ENCODE data around the gene BTG2.

GRCh38 chr1:203308923-203309331, 3.6 kb downstream of the BTG2 start:
- TF ChIP-seq CTCF (IDR thresholded peaks at IDR 0.05) (no peak), POLR2A (IDR thresholded peaks at IDR 0.05) (no peak)

Data from breast epithelium (tissue), 3 donors.